KOPT-K1 (cell line): ENCODE data around the gene STK39.
"Not testable (repeated sequence)": the region's sequence is repeated elsewhere in the genome, so short reads cannot be mapped to it uniquely, and the experiment has no call there.

ENCODE experiments used
- H3K27ac ChIP-seq: fragments of 200-600 bp; sonication (generic); 2 replicates; pipeline ENCODE4 v1.5.1; 2016; ENCODE audit warnings: antibody characterized with exemption, mild to moderate bottlenecking, low read depth, low read length; ENCODE audit not compliant: poor library complexity, severe bottlenecking
- H3K36me3 ChIP-seq: fragments of 200-600 bp; sonication (generic); 2 replicates; pipeline ENCODE4 v1.5.1; 2017; ENCODE audit warnings: antibody characterized with exemption, mild to moderate bottlenecking, low read length, moderate library complexity; ENCODE audit not compliant: insufficient read depth
- H3K9me3 ChIP-seq: fragments of 200-600 bp; sonication (generic); 2 replicates; pipeline ENCODE4 v1.5.1; 2017; ENCODE audit warnings: antibody characterized with exemption, low read length, mild to moderate bottlenecking; ENCODE audit not compliant: insufficient read depth, poor library complexity, severe bottlenecking

Gene STK39

DNA sequence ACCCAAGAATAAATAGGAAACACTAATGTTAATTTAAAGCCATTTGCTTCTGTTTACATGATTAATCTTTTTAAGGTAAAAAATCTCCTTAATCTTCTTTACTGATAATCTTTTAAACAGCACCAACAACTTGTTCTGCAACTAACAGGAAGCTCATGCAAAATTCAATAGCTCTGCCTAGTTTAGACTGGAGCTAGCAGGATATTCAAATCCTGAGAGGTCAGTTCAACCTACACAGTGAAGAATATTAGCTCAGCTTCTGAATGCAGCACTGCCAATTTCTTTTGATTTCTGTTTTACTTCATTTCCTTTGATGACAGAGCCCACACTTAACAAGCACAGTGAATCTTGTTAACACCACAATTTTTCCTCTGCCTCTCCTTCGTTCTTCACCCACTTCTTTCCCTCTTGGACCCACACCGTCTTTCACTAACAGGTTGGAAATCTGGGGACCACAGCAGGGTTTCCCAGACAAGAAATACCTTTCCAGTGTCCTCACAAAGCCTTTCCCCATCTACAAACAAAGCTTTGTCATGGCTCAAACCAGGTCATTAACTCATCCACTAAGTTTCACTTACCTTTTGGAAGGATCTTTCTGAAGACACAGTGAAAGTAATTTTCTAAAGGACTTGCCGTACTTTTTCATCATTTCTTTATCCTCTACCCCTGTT is 109.8 kb downstream of the STK39 start:
- Histone ChIP-seq H3K36me3 (peaks cover 67% of the 10 kb centered on the region), H3K27ac (no peak overlapping the region), H3K9me3 (no peaks in the 10 kb centered on the region)

DNA sequence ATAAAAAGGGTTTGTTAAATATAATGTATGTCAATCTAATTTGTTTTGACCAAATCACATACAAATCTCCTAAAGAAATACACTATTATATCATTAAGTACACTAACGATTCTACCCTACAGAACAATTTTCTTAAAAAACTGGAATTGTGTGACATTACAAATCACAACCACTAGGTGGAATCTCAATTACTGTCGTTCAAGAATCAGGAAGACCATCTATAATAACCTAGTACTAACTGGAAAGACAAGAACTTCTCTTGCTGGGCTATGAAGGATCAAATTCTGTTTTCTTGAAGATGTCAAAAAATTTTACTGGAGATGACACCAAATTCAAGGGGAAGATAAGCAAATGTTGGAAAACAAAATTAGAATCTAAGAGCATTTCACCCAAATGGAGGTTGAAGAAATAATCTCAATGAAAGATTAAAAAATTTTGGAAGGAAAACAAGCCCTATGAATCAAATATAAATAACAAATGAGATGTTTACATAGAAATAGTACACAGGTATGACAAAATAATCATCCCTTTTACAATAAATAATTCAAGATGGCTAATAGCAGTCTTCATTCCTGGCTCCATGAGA is 110.9 kb downstream of the STK39 start:
- no peak overlapping the region for H3K27ac ChIP-seq
- H3K9me3 ChIP-seq: no peaks in the 10 kb centered on the region
- peaks cover 77% of the 10 kb centered on the region for H3K36me3 ChIP-seq

- Histone ChIP-seq H3K27ac (no peak overlapping the region), H3K9me3 (no peaks in the 10 kb centered on the region), H3K36me3 (peaks cover 81% of the 10 kb centered on the region)
These were observed 111.8 kb downstream of the STK39 start for GRCh38 chr2:168135630-168136029.

DNA sequence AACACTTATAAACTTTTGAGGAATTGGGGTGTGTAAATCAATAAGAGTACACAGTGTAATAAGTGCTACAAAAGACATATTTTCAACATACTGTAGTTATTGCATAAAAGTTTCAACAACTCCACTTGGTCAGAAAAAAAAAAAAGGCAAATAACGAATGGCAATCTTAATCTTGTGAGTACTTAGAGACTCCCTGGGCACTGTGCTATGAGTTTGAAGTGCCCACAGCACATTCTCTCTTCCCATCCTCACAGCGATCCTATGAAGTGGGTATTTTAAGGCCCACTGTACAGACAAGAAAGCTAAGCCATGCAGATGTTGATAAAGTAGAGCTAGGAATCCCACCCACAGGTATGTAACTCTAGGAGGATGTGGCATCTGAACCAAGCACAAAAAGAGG is 112.3 kb downstream of the STK39 start:
- H3K36me3 ChIP-seq: peaks cover 81% of the 10 kb centered on the region
- H3K27ac ChIP-seq: no peak overlapping the region
- no peaks in the 10 kb centered on the region for H3K9me3 ChIP-seq

DNA sequence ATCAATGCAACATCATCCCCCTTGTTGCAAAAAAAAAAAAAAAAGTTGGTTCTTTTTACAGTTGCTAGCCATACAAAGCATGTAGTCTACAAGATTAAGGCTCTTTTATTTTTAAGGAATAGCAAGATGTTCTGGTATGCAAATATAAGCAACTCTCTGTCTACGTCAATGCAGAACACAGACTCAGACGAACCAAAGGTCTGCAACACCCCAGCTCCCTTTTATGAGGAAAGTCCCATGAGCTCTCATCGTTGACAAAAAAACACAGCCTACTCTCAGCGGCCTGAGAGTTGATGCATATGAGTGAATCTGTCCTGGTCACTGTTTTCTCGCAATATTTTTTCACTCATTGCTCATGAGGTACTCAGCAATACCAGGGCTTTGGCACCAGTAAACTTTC is 112.9 kb downstream of the STK39 start:
- H3K9me3 ChIP-seq: no peaks in the 10 kb centered on the region
- no peak overlapping the region for H3K27ac ChIP-seq
- peaks cover 81% of the 10 kb centered on the region for H3K36me3 ChIP-seq

- no peak overlapping the region for H3K27ac ChIP-seq
- H3K36me3 ChIP-seq: peaks cover 78% of the 10 kb centered on the region
- H3K9me3 ChIP-seq: no peaks in the 10 kb centered on the region
These were observed 115.0 kb downstream of the STK39 start for GRCh38 chr2:168132389-168132788.

DNA sequence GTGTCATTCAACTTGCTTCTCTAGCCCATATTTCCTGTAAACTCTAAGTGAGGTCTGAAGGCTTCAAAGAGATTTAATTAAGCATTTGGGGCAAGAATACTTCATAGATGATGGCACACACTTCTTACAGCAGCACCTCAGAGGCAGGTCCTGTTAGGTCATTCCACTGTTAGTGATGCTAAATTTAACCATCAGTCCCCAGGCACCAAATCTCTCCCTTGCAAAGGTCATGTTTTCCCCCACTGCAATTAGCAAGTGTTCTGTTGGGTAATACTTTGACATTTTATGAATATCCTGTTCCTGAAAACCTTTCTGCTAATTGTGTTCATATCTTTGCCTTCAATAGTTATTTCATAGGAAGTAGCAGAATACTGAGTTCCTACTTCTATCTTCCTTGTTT is 117.0 kb downstream of the STK39 start:
- H3K27ac ChIP-seq: no peak overlapping the region
- H3K9me3 ChIP-seq: no peaks in the 10 kb centered on the region
- peaks cover 85% of the 10 kb centered on the region for H3K36me3 ChIP-seq

GRCh38 chr2:168127371-168127770 is 120.0 kb downstream of the STK39 start:
- Histone ChIP-seq H3K36me3 (peaks cover 85% of the 10 kb centered on the region), H3K27ac (no peak overlapping the region), H3K9me3 (peaks cover 2% of the 10 kb centered on the region)

GRCh38 chr2:168122210-168122609 is 125.2 kb downstream of the STK39 start:
- H3K36me3 ChIP-seq: peaks cover 76% of the 10 kb centered on the region
- not testable (repeated sequence) for H3K27ac ChIP-seq, H3K9me3 ChIP-seq

DNA sequence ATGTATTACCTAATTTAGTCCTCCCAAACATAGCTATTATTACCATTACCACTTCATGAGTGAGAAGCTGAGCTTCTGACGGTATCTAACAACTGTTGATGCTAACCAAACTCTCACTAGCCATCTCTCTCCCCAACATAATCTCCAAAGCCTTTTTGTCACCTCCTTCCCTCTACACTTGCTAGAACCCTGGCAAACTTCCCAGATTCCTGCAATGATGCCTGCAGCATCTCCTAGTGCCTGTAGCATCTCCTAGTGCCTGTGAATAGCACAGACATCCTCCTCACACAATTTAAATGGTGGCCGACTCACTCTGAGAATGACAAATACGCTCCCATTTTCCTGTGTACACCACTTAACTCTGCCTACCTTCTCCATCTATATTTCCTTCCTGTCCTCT is 126.7 kb downstream of the STK39 start:
- peaks cover 72% of the 10 kb centered on the region for H3K36me3 ChIP-seq
- H3K9me3 ChIP-seq: peaks cover 5% of the 10 kb centered on the region
- H3K27ac ChIP-seq: no peak overlapping the region

GRCh38 chr2:168120310-168120709 is 127.1 kb downstream of the STK39 start:
- Histone ChIP-seq H3K36me3 (peaks cover 72% of the 10 kb centered on the region), H3K27ac (no peak overlapping the region), H3K9me3 (peaks cover 5% of the 10 kb centered on the region)

DNA sequence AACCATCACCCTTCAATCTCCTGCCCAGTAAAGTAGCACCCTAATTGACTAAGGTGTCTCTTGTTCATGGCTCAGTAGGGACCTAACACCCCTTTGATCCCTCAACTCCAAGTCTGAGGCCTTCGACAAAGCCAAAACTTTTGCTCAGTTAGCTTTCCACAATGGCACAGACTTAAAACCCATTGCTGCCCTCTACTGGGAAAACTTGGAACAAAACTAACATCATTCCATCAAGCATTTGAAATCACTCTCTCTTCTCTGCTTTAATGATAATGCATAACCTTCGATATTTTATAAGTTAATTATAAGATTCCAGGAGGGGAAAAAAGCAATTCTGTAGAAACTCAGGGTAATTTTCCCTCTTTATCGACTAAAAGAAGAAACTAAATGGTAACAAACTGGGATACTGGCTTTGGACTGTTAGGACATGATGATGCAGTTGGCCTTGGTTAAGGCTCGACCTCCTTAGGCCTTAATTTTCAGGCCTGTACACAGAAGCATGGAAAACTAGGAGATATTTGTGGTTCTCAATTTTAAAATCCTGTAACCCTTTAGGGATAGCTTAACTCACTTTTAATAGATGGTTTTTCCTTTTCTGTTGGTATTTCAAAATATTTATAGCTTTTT is 127.8 kb downstream of the STK39 start:
- H3K27ac ChIP-seq: no peak overlapping the region
- peaks cover 5% of the 10 kb centered on the region for H3K9me3 ChIP-seq
- peaks cover 71% of the 10 kb centered on the region for H3K36me3 ChIP-seq

DNA sequence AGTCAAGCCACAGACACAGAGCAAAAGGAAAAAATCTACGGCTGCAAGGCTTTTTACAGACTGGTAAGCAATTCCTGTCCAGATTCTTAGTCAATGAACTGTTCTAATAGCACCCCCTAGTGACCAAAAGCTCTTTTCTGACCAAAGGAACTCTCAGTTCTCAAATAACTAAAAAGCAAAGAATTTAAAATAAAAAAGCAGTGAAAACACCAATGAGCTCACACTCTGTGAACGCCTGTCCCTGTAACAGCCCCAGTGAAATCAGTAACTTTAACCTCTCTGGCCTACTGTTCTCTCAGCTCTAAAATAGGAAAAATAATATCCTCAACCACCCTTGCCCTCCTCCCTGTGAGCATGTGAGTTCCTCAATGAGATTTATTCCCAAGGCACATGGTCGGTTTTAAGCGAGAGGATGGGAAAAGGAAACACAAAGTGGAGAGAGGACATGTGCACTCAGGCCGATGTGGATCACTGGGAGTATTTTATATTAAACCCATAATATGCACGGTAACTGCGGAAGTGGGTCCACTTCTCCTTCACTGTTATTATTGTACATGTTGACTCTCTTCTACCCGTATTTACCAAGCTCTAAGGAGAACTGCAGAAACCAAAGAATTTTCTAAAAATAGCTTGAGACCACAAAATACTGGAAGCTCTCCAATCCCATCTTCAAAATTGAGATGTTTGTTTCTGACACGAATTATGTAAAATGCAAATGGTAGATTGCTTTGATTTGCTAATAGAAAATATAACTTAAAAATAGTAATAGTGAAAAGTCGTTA is 128.5 kb downstream of the STK39 start:
- Histone ChIP-seq H3K9me3 (peaks cover 5% of the 10 kb centered on the region), H3K36me3 (peaks cover 71% of the 10 kb centered on the region), H3K27ac (no peak overlapping the region)

DNA sequence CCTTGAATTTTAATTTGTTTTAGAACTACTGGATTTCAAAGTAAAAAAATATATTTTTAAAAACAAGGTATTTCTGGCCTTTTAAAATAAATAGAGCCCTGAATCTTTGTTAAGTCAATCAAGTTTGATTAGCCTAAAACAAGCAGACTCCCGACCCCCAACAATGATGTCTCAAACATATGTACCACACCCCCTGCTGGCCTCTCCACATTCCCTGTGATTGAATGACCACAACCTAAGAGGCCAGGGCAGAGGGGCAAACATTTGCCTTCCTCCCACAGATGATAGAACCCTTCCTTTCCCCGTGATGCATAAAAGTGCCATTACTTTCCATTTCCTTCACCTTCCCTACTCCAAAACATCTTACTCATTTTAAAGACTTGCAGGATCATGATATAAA is 130.9 kb downstream of the STK39 start:
- H3K27ac ChIP-seq: no peak overlapping the region
- H3K36me3 ChIP-seq: peaks cover 72% of the 10 kb centered on the region

DNA sequence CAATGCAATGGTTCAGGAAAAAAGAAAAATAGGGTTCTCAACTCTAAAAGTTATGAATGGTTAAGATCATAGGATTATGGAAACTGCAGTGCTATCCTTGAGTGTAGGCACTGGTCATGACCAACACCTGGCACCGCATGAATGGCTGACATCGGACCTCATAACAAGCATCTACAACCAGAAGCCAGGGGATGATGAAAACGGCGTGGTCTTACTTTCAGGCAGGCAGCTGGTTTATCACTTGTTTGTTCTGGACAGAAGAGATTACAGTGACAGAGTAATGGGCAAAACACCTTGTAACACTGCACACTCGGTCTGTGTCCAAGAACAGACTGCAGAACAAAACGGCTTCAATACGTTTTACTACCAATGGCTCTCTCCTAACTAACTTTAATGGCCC is 132.8 kb downstream of the STK39 start:
- H3K27ac ChIP-seq: no peak overlapping the region
- peaks cover 62% of the 10 kb centered on the region for H3K36me3 ChIP-seq
- no peaks in the 10 kb centered on the region for H3K9me3 ChIP-seq

More for the DNA sequence above, 130.9 kb downstream of the STK39 start:
- H3K9me3 ChIP-seq: no peaks in the 10 kb centered on the region
